Measurements from ENCODE around the gene HK2. TPM values are rescaled to one million over a fixed set of nuclear protein-coding genes. Genes with fewer than 3 reads are reported as not detected.
"Not testable (repeated sequence)": the region's sequence is repeated elsewhere in the genome, so short reads cannot be mapped to it uniquely, and the experiment has no call there.

The HK2 gene
- polyA plus RNA-seq, 3 donors, result 13.0 to 23.8 (median 13.2) TPM

DNA sequence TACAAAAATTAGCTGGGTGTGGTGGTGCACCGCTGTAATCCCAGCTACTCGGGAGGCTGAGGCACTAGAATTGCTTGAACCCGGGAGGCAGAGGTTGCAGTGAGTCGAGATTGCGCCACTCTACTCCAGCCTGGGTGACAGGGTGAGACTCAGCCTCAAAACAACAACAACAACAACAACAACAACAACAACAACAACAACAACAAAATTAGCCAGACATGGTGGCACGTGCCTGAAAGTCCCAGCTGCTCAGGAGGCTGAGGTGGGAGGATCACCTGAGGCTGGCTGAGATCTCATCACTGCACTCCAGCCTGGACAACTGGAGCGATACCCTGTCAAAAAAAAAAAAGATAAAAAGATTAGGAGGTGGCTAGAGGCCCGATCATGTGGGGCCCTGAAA lies 19.4 kb downstream of the HK2 start:
- DNase-seq (ENCODE audit: extremely low read depth in 1 of 11, low read depth in 9 of 11, low spot score in 4 of 11), result not testable (repeated sequence)

DNA sequence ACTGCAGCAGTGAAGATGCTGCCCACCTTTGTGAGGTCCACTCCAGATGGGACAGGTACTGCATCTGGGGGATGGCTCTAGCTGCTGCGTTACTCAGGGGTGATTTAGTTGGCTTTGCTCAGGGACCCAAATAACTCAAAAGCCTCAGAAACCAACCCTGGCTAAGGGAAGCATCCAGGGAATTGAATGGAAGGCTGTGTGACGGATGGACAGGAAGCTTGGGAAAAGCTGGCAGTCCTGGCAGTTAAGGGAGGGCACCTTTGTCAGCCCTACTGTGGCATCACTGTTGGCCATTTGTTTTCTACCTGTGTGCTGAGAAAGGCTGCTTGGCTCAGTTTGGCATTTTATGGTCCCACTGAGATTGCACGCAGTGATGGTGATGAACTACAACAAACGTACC lies 20.5 kb downstream of the HK2 start:
- no peak for DNase-seq (ENCODE audit: extremely low read depth in 1 of 11, low read depth in 9 of 11, low spot score in 4 of 11)

DNA sequence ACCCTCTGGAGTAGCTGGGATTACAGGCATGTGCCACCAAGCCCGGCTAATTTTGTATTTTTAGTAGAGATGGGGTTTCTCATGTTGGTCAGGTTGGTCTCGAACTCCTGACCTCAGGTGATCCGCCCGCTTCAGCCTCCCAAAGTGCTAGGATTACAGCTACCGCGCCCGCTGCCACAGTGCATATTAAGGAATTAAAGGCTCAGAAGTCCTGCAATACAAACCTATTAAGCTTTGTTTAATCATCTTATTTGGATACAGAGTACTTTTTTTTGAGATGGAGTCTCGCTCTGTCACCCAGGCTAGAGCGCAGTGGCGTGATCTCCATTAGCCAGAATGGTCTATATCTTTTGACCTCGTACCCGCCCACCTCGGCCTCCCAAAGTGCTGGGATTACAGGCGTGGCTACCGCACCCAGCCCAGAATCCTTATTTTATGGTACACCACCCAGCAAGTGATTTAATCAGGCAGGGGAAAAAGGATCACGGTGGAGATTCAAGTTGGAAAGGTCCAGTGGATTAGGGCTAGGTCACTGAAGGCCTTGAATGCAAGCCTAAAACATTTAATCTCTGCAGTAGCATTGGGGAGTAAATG lies 21.3 kb downstream of the HK2 start:
- DNase-seq (ENCODE audit: extremely low read depth in 1 of 11, low read depth in 9 of 11, low spot score in 4 of 11), result not testable (repeated sequence)

DNA sequence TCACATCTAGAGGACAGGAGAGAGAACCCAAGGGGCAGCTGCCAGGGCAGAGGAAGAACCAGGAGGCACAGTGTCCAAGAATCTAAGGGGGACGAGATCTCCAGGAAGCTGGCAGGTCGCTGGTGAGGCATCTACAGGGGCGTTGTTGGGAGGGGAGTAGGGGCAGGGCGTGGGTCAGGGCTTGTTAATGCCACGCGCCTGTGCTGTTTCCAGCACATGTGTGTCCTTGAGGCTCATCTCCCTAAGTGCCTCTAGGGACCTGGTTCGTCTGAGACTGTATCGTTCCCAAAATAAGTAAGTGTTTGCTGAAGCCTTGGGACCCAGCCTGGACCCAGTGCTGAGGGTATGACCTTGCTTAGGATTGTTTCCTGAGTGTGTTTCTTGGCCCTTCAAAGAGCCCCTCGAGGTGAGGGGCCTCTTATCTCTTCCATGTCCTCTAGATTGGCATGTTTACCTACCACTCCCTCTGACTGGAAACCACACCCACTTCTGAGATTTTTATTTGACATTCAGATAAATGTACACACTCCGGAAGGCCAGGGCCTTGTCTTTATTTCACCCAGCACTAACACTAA lies 22.2 kb downstream of the HK2 start:
- DNase-seq (ENCODE audit: extremely low read depth in 1 of 11, low read depth in 9 of 11, low spot score in 4 of 11), result no peak

DNA sequence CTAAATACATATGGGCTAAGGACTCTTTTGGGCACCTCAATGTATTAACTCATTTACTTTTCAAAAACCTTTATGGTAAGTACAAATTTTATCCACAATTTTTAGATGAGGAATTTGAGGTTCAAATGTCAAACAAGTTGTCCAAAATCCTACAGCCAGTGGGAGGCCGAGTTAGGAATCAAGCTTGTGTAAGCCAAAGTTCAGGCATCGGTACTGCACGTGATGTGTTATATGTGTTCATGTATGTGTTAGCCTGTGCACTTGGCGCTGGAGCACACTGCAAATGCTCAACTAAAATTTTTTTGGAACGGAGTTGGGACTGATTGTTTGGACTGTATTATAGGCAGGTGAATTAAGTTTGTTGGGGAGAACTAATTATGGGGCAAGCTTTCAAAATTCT lies 22.7 kb downstream of the HK2 start:
- no peak for DNase-seq (ENCODE audit: extremely low read depth in 1 of 11, low read depth in 9 of 11, low spot score in 4 of 11)

DNA sequence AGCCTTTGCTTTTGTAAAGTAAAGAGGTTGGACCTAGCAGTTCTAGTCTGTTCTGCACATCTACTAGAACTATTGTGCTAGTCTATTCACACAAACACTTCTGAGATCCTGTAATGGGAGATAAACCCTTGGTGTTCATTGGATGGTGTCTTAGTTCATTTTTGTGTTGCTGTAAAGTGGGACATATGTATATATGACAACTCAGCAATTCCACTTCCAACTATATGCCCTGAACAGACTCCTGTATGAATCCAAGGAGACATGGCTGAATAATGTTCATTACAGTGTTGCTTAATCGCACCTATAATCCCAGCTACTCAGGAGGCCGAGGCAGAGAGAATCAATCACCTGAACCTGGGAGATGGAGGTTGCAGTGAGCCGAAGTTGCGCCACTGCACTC lies 23.3 kb downstream of the HK2 start:
- no peak for DNase-seq (ENCODE audit: extremely low read depth in 1 of 11, low read depth in 9 of 11, low spot score in 4 of 11)

DNA sequence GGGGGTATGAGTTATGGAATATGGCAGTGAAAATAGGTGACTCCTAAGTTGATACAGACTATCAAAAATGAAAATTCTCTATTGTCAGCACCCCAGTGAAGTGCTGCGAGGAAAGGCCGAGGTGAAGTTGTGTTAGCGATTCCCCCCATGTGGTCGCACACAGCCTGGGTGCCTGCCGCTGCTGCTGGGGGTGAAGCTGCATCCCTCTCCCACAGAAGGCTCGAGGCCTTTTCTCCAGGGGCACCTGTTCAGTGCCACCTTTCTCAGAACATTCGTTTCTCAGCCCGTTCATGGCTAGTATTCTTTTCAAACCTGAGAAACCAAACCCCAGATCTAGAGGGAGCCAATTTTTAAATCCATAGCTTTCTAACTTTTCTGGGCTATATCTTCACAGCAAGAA lies 23.8 kb downstream of the HK2 start:
- no peak for DNase-seq (ENCODE audit: extremely low read depth in 1 of 11, low read depth in 9 of 11, low spot score in 4 of 11)

DNA sequence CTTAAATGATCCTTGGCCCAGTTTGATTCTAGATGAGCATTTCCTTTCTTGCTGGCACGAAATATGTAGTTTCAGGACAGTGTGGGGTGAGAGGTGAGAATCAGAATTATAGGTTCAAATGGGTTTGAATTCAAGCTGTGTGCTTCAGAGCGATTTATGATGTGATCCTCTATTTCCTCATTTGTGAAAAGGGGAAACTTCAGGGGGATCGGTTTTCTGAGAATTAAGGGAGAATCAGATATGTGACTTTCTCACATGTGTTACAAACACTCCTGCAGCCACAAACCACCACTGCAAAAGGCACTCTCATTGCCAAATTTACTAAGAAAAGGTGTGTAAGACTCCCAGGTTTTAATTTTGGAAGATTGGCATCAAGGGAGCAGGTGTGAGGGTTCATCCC lies 24.4 kb downstream of the HK2 start:
- no peak for DNase-seq (ENCODE audit: extremely low read depth in 1 of 11, low read depth in 9 of 11, low spot score in 4 of 11)

DNA sequence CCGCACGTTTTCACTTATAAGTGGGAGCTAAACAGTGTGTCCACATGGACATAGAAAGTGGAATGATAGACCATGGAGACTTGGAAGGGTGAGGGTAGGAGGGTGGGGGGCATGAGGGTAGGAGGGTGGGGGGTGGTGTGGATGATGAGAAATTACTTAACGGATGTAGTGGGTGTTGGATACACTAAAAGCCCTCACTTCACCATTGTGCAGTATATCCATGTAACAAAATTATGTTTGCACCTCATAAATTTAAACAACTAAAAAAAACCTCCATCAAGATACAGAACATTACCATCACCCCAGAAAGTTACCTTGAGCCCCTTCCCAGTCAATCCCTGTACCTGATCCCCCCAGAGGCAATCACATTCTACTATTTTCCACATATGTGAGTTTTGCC lies 26.2 kb downstream of the HK2 start:
- no peak for DNase-seq (ENCODE audit: extremely low read depth in 1 of 11, low read depth in 9 of 11, low spot score in 4 of 11)

DNA sequence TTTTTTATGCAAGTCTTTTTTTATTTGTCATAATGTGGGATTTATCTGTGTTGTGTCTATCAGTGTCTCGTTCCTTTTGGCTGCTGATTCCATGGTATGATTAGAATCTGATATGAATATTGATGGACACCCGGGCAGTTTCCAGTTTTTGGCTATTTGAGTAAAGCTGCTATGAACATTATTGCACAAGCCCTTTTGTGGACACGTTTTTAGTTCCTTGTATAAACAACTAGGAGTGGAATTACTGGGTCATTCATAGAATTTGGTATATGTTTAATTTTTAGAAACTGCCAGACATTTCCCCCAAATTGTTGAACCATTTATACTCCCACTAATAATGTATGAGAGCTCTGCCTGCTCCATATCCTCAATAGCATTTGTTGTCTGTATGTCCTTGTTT lies 26.6 kb downstream of the HK2 start:
- DNase-seq (ENCODE audit: extremely low read depth in 1 of 11, low read depth in 9 of 11, low spot score in 4 of 11), result no peak

DNA sequence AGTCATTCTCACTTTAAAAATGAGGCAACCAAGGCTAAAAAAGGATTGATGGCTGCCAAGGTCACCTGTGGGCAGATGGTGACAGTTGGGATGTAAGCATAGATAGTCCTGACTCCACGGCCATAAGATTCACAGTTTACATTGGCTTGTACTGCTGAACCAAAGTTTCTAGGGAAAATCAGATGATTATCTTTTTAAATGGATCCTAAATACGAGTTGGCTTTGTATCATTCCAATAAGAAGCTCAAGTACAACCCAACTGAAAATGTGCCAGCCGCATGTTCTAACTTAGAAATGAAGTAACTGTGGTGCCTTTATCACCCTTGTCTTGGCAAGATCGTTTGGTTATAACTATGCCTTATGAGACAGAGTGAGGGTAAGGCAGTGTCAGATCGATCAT lies 27.6 kb downstream of the HK2 start:
- DNase-seq (ENCODE audit: extremely low read depth in 1 of 11, low read depth in 9 of 11, low spot score in 4 of 11), result no peak

DNA sequence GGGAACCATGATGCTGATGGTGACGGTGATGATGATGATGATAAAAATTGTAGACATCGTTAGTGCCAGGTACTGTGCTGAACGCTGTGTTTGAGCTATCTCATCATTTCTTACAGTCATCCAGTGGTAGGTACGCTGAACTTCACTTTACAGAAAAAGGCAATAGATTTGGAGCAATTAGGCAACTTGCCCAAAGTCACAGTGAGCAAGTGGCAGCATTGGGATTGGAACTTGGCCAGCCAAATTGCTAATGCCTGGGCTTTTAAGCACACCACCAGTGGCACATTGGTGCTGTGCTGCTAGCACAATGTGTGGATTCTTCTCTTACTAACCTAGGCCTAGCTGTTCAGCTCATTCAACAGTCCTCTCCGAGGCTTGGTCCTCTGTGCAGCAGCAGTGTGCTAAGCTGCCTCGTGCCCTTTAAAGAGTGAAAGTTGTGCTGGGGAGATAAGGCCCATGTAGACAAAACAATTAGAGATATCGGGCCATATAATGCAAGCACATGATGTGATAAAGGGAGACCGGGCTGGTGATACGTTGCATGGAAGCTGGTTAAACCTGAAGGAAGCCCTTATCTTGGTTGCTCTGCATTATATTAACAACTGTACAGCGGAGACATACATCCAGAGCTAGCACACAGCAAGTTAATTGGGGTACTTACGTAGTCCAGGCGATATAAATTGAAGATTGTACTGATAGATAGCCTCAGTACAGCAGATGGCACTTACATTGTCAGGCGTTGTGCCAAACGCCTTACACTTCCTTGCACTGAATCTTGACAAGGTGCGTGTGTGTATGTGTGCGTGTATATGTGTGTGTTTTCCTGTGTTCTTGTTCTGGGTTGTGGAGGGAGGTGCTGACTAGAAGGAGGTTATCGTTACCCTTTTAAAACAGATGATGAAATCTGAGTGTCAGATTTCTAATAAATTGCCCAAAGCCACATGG lies 28.4 kb downstream of the HK2 start:
- no peak for DNase-seq (ENCODE audit: extremely low read depth in 1 of 11, low read depth in 9 of 11, low spot score in 4 of 11)

DNA sequence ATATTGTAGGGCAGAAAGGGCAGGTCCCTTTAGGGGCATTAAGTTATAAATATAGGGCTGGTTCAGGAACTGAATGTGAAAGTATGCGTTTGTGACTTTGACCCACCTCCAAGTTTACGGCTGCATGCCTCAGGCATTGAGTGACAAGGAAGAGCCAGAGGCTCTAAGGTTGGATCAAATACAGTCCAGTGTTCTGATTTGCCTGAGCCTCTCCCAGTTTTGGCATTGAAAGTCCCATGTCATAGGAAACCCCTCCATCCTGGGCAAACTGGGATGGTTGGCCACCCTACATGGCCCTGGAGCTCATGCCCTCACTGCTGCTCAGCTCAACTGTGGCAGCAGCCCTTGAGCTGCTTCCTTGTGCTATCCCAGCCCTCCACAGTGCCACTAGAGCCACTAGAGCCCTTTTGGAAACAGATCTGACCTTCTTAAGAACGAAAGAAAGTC lies 29.9 kb downstream of the HK2 start:
- no peak for DNase-seq (ENCODE audit: extremely low read depth in 1 of 11, low read depth in 9 of 11, low spot score in 4 of 11)

DNA sequence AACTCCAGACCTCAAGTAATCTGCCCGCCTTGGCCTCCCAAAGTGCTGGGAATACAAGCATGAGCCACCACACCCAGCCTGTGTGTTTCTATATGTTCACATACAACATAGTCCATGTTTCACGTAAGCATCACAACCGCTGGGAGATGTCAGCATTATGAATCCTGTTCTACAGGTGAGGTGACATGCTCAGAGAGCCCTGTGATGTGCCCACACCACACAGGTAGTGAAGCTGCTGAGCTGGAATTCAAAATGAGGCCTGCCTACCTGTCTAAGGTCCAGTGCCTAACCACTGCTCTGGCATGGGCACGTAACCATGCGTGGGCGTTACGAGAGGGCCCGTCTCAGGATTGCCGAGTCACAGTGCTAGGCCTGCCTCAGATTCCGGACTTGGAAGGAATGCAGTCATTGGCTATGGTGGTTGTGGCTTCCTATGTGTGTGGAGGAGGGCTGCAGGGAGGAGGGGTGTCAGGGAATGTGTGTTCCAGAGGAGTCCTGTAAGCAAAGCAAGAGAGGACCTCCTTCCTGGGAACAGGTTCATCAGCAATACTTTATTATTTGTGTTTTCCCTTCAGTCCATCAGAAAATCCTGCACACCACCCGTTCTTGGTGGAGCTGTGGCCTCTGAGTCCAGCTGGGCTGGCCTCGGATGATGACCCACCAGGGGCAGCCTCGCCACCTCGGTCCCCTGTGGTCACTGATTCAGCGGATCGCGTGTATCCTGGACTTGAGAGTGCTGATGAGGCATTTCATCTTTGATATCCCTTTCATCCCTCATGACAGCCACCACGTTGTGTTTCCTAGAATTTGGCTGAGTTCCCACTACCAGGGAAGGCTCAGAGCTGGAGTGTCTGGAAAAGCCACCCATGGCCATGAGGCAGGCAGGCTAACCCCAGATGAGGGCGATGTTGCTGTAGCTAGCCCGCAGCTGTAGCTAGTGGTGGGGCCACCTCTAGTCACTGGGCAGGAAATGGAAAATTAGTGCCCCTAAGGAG lies 31.1 kb downstream of the HK2 start:
- no peak for DNase-seq (ENCODE audit: extremely low read depth in 1 of 11, low read depth in 9 of 11, low spot score in 4 of 11)

DNA sequence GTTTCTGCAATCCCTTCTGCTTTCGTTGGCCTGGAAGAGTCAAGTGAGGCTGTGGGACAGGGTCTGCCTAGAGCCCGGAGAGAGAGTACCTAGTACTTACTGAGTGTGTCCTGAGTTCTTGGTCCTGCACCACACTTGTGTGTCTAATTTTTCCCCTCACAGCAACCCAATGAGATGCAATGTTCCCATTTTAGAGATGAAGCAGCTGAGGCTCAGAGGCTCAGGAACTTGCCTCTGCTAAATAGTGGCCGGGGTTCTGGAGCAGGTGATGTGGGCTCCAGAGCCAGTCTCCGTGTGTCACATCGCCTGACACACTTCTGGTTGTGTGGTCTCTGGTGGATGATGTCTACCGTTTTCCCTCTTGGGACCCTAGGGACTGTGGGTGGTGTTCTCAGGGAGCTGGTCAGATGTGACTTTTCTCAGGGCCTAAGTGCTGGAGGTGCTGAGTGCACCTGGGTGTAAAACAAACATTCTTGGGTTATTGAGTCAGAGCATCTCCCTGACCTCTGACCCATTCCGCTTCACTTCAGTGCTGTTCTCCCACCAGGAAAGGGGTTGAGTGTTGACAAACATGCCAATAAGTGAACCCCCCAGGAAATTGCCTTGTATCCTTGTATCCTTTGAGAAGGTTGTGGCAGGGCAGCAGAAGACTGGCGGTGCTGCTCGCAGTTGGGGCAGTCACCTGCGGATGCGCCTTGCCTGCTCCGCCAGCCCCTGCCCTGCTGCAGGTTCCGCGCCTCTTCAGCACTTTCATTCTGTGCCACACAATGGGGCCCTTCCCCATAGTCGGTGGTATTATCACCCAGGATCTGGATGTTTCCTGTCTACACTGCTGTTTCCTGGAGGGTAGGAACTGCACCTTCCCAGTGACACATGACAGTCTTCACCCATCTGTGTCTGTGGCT lies 32.1 kb downstream of the HK2 start:
- peak in 3 of 11 donors; percentile 37 to 42 (median 39) for DNase-seq (ENCODE audit: extremely low read depth in 1 of 11, low read depth in 9 of 11, low spot score in 4 of 11)

DNA sequence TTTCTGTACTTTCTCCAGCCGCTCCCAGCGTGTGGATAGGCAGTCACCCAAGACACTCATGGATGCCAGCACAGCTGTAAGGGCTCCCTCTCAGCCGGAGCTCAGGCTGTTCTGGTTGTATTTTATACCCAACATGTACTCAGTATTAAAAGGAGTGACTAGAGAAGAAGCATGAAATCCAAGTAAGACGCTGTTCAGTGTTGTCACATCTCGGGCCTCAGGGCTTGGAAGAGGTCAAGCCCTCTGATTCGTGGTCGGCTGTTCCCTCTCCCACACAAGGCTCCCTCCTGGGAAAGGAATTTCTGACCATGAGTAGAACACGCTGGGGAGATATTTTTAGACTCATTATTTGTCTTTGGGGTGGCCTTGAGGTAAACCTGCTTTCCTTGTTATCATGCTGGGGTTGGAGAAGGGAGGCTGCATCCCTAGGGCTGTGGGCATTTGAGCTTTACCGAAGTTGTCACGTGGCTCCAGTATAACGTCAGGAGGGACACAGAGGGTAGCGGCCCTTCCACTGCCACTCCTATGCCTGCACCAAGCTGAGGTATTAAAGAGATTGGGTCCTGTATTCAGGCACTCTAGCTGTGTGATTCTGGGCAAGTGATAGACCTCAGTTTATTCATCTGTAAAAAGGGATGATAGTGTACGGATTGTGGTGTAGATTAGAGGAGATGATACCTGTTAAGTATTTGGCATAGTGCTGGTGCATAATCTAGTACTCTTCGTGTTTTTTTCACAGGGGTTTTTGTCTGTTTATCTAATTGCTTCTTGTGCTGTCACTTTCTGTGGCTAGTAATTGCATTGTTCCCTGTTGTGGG lies 34.1 kb downstream of the HK2 start:
- DNase-seq (ENCODE audit: extremely low read depth in 1 of 11, low read depth in 9 of 11, low spot score in 4 of 11), result peak in 1 of 11 donors; percentile 35

DNA sequence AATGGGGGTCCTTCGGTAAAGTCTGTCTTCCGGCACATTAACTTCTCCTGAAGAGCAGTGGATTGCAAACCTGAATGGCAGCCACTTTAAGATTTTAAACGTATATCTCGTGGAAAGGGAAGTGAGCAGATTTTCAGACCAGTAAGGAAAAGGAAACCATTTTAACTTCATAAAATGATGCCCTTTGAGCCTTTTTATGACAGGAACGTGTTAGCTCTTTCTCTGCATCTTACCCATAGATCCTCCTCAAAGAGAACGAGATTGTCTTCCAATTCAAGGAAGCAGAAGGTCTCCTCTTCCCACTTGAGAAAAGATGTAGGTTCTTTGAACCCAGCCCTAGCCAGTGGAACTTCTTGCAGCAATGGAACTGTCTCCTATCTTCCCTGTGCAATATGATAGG lies 35.6 kb downstream of the HK2 start:
- no peak for DNase-seq (ENCODE audit: extremely low read depth in 1 of 11, low read depth in 9 of 11, low spot score in 4 of 11)
